Omental fat pad (tissue), 4 donors: Measurements from ENCODE around the gene DYSF. TPM values are rescaled to one million over a fixed set of nuclear protein-coding genes. Genes with fewer than 3 reads are reported as not detected.

Source experiments
- ATAC-seq: fragments of 150-250 bp; one replicate; pipeline ENCODE4 v1.9.1; 2016; ENCODE audit warnings: mild to moderate bottlenecking, moderate library complexity; ENCODE audit not compliant: low FRiP score
- DNase-seq: peaks from one replicate; pipeline ENCODE4 v3.0.0-alpha.2; 2019; ENCODE audit warnings: low spot score
- total RNA-seq, 4 donors: library from RNA; depleted of rRNA; stranded (reverse); fragments of >200 nt; gene quantifications; one replicate each; pipeline ENCODE4 v1.1.0, GENCODE V29; 2016
- TF ChIP-seq, protein P1 (sequence below), 3 donors: fragments of 450-650 bp; IDR thresholded peaks; one replicate each; pipeline ENCODE4 v1.5.1; 2016 to 2017; ENCODE audit warnings: antibody characterized with exemption in 3 of 3, mild to moderate bottlenecking in 3 of 3, moderate library complexity in 2 of 3

Gene DYSF
- total RNA-seq, 4 donors from 2014 or later, result 7.9 to 70.5 (median 17.8) TPM

DNA sequence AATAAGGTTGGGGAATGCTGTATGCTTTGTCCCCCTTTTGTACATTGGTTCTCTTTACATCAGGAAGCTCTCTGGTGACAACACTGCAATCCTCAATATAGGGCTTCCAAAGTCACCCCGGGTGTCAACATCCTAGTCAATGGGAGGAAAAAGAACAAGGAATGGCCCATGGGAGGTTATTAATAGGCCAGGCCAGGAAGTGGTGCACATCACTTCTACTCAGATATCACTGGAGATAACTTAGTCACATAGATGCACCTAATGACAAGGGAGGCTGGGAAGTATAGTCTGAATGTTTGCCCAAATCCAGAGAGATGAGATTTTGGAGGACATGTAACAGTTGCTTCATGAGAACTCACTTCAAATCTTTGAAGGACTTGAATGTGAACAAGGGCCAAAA, 274.7 kb downstream of the DYSF start:
- ATAC-seq (no peak), DNase-seq (no peak)
- TF ChIP-seq, protein P1, sequence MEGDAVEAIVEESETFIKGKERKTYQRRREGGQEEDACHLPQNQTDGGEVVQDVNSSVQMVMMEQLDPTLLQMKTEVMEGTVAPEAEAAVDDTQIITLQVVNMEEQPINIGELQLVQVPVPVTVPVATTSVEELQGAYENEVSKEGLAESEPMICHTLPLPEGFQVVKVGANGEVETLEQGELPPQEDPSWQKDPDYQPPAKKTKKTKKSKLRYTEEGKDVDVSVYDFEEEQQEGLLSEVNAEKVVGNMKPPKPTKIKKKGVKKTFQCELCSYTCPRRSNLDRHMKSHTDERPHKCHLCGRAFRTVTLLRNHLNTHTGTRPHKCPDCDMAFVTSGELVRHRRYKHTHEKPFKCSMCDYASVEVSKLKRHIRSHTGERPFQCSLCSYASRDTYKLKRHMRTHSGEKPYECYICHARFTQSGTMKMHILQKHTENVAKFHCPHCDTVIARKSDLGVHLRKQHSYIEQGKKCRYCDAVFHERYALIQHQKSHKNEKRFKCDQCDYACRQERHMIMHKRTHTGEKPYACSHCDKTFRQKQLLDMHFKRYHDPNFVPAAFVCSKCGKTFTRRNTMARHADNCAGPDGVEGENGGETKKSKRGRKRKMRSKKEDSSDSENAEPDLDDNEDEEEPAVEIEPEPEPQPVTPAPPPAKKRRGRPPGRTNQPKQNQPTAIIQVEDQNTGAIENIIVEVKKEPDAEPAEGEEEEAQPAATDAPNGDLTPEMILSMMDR (IDR thresholded peaks at IDR 0.05), result no peak

DNA sequence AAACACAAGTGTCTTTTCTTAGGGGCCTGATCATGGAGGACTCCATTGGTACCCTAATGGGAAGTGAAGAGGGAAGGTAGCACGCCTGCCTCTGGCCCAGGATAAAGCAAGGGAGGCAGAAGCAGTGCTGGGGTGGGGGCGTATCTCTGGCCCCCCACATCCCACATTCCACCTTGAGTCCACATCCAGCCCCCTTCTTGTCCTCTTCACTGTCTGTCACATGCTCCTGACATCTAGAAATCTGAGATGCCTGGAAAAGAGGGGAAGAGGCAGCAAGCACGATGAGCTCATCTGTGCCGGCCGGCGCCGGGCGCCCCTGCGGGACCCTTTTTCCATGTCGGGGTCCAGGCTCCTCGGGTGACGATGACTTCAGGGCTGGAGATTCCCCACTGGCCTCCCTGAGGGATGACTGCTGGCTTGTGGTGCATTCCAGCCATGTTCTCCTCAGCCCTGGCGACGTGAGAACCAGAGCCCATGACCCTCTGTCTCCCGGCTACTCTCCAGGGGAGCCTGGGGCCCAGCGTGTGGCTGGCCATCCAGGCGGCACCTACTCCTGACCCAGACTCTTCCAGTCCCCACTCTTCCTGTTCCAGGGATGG, 277.5 kb downstream of the DYSF start:
- no peak for DNase-seq
- ATAC-seq, result no peak
- TF ChIP-seq, protein P1 (IDR thresholded peaks at IDR 0.05), result no peak

DNA sequence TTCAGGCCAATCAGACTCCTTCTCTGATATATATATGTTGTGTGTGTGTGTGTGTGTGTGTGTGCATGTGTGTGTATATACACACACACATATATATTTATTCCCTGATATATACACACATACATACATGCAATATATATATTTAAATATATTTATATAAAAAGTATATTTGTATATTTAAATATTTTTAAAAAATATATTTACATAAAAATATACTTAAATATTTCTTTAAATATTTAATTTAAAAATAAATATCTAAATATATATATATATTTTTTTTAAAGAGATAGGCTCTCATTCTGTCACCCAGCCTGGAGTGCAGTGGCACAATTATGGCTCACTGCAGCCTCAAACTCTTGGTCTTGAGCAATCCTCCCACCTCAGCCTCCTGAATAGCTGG, 281.3 kb downstream of the DYSF start:
- TF ChIP-seq, protein P1 (IDR thresholded peaks at IDR 0.05), result no peak
- ATAC-seq (no peak), DNase-seq (no peak)

DNA sequence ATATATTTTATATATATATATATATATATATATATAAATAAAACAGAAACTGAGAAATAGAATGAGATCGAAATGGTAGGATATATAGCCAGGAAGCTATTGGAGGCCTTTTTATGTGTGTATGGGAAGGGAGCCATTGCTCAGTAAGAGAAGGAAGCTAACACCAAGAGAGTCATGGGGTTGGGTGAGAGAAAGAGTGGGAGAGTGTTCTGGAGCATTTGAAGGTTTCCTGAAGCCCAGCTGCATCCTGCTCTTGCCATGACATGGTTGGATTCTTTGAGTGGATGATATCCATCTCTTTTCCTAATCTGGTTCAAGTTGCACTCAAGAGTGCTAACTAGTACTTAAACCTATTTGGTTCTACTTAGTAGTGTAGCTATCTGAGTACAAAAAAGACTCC, 282.3 kb downstream of the DYSF start:
- no peak for ATAC-seq

More for the DNA sequence above, 282.3 kb downstream of the DYSF start:
- TF ChIP-seq, protein P1 (IDR thresholded peaks at IDR 0.05), result no peak
- no peak for DNase-seq

Other genes with a start within 250 kb of the DYSF start
- 1 to 10 TPM; 2.8 to 5.0 (median 4.0) TPM for gene PAIP2B, start 226.5 kb upstream of the DYSF start, total RNA-seq
- gene ZNF638, start 121.8 kb upstream of the DYSF start, total RNA-seq, result 100 to 1,000 TPM; 112 to 264 (median 128) TPM